ENCODE measurements around the gene MEG3. TPM values are rescaled to one million over a fixed set of nuclear protein-coding genes. Genes with fewer than 3 reads are reported as not detected.

The MEG3 gene
- total RNA-seq, 2 experiments from 2014 or later = not detected

GRCh38 chr14:100783630-100784370 is 42.1 kb upstream of the MEG3 start:
- H3K4me3 Mint-ChIP-seq = no peak overlapping the region
- no peaks in the 10 kb centered on the region for H3K9me3 Mint-ChIP-seq (ENCODE audit: insufficient read depth)
- ChIA-PET CTCF (no interaction called here), POLR2A (no interaction called here)
- H3K27me3 Mint-ChIP-seq (ENCODE audit: low read depth) = no peaks in the 10 kb centered on the region
- no peaks in the 10 kb centered on the region for H3K4me1 Mint-ChIP-seq (ENCODE audit: low read depth)
- H3K36me3 Mint-ChIP-seq (ENCODE audit: low read depth) = no peaks in the 10 kb centered on the region
- DNase-seq = no peak
- ATAC-seq = no peak
- no peak overlapping the region for H3K27ac Mint-ChIP-seq

GRCh38 chr14:100784523-100785337 is 41.2 kb upstream of the MEG3 start:
- no peaks in the 10 kb centered on the region for H3K4me1 Mint-ChIP-seq (ENCODE audit: low read depth)
- ChIA-PET CTCF (no interaction called here), POLR2A (no interaction called here)
- no peak for ATAC-seq
- H3K27me3 Mint-ChIP-seq (ENCODE audit: low read depth) = no peaks in the 10 kb centered on the region
- H3K36me3 Mint-ChIP-seq (ENCODE audit: low read depth) = no peaks in the 10 kb centered on the region
- no peak overlapping the region for H3K27ac Mint-ChIP-seq
- H3K9me3 Mint-ChIP-seq (ENCODE audit: insufficient read depth) = no peaks in the 10 kb centered on the region
- no peak for DNase-seq
- no peak overlapping the region for H3K4me3 Mint-ChIP-seq

GRCh38 chr14:100785338-100785615 is 40.6 kb upstream of the MEG3 start:
- CTCF ChIA-PET = no interaction called here
- ATAC-seq (no peak), DNase-seq (no peak)
- POLR2A ChIA-PET = no interaction called here
- Mint-ChIP-seq H3K27me3 (ENCODE audit: low read depth) (no peaks in the 10 kb centered on the region), H3K36me3 (ENCODE audit: low read depth) (no peaks in the 10 kb centered on the region), H3K4me1 (ENCODE audit: low read depth) (no peaks in the 10 kb centered on the region), H3K4me3 (no peak overlapping the region), H3K9me3 (ENCODE audit: insufficient read depth) (no peaks in the 10 kb centered on the region), H3K27ac (no peak overlapping the region)

- H3K4me1 Mint-ChIP-seq (ENCODE audit: low read depth) = no peaks in the 10 kb centered on the region
- ATAC-seq (no peak), DNase-seq (no peak)
- CTCF ChIA-PET = no interaction called here
- no peak overlapping the region for H3K27ac Mint-ChIP-seq
- H3K36me3 Mint-ChIP-seq (ENCODE audit: low read depth) = no peaks in the 10 kb centered on the region
- H3K27me3 Mint-ChIP-seq (ENCODE audit: low read depth) = no peaks in the 10 kb centered on the region
- H3K9me3 Mint-ChIP-seq (ENCODE audit: insufficient read depth) = no peaks in the 10 kb centered on the region
- H3K4me3 Mint-ChIP-seq = no peak overlapping the region
- POLR2A ChIA-PET = no interaction called here
Observed at GRCh38 chr14:100785626-100786025, 40.3 kb upstream of the MEG3 start.

- POLR2A ChIA-PET = no interaction called here
- DNase-seq (no peak), ATAC-seq (no peak)
- CTCF ChIA-PET = no interaction called here
- Mint-ChIP-seq H3K4me3 (no peak overlapping the region), H3K27ac (no peak overlapping the region), H3K9me3 (ENCODE audit: insufficient read depth) (no peaks in the 10 kb centered on the region), H3K27me3 (ENCODE audit: low read depth) (no peaks in the 10 kb centered on the region), H3K4me1 (ENCODE audit: low read depth) (no peaks in the 10 kb centered on the region), H3K36me3 (ENCODE audit: low read depth) (no peaks in the 10 kb centered on the region)
Observed at GRCh38 chr14:100786131-100786530, 39.8 kb upstream of the MEG3 start.

GRCh38 chr14:100786576-100787219 is 39.2 kb upstream of the MEG3 start:
- no peaks in the 10 kb centered on the region for H3K4me1 Mint-ChIP-seq (ENCODE audit: low read depth)
- no peak overlapping the region for H3K4me3 Mint-ChIP-seq
- DNase-seq (no peak), ATAC-seq (no peak)
- no peaks in the 10 kb centered on the region for H3K36me3 Mint-ChIP-seq (ENCODE audit: low read depth)
- H3K27me3 Mint-ChIP-seq (ENCODE audit: low read depth) = no peaks in the 10 kb centered on the region
- H3K9me3 Mint-ChIP-seq (ENCODE audit: insufficient read depth) = no peaks in the 10 kb centered on the region
- ChIA-PET POLR2A (no interaction called here), CTCF (no interaction called here)
- no peak overlapping the region for H3K27ac Mint-ChIP-seq

GRCh38 chr14:100787659-100788058 is 38.3 kb upstream of the MEG3 start:
- no peak overlapping the region for H3K4me3 Mint-ChIP-seq
- H3K4me1 Mint-ChIP-seq (ENCODE audit: low read depth) = no peaks in the 10 kb centered on the region
- H3K27ac Mint-ChIP-seq = no peak overlapping the region
- no peaks in the 10 kb centered on the region for H3K27me3 Mint-ChIP-seq (ENCODE audit: low read depth)
- H3K9me3 Mint-ChIP-seq (ENCODE audit: insufficient read depth) = no peaks in the 10 kb centered on the region
- DNase-seq = no peak
- ATAC-seq = no peak
- CTCF ChIA-PET = no interaction called here
- H3K36me3 Mint-ChIP-seq (ENCODE audit: low read depth) = no peaks in the 10 kb centered on the region
- POLR2A ChIA-PET = interaction anchor here (0.7 kb wide), 1 partner anchor 64 kb away, joined by 3 read pairs; no protein-coding TSS in a partner anchor

- Mint-ChIP-seq H3K27ac (no peak overlapping the region), H3K4me3 (no peak overlapping the region), H3K27me3 (ENCODE audit: low read depth) (no peaks in the 10 kb centered on the region), H3K4me1 (ENCODE audit: low read depth) (no peaks in the 10 kb centered on the region), H3K36me3 (ENCODE audit: low read depth) (no peaks in the 10 kb centered on the region), H3K9me3 (ENCODE audit: insufficient read depth) (no peaks in the 10 kb centered on the region)
- ATAC-seq (no peak), DNase-seq (no peak)
- CTCF ChIA-PET = no interaction called here
- POLR2A ChIA-PET = no interaction called here
Observed at GRCh38 chr14:100788517-100788916, 37.4 kb upstream of the MEG3 start.

- no peaks in the 10 kb centered on the region for H3K9me3 Mint-ChIP-seq (ENCODE audit: insufficient read depth)
- POLR2A ChIA-PET = no interaction called here
Observed at GRCh38 chr14:100788942-100789341, 37.0 kb upstream of the MEG3 start.

GRCh38 chr14:100789460-100790417 is 36.2 kb upstream of the MEG3 start:
- Mint-ChIP-seq H3K9me3 (ENCODE audit: insufficient read depth) (no peaks in the 10 kb centered on the region), H3K27me3 (ENCODE audit: low read depth) (peaks cover under 1% of the 10 kb centered on the region), H3K4me1 (ENCODE audit: low read depth) (no peaks in the 10 kb centered on the region), H3K4me3 (no peak overlapping the region), H3K36me3 (ENCODE audit: low read depth) (no peaks in the 10 kb centered on the region), H3K27ac (no peak overlapping the region)
- ChIA-PET POLR2A (no interaction called here), CTCF (no interaction called here)
- no peak for ATAC-seq
- DNase-seq = no peak

More at GRCh38 chr14:100788942-100789341, 37.0 kb upstream of the MEG3 start:
- Mint-ChIP-seq H3K27ac (no peak overlapping the region), H3K4me1 (ENCODE audit: low read depth) (no peaks in the 10 kb centered on the region), H3K27me3 (ENCODE audit: low read depth) (no peaks in the 10 kb centered on the region), H3K4me3 (no peak overlapping the region), H3K36me3 (ENCODE audit: low read depth) (no peaks in the 10 kb centered on the region)
- ATAC-seq = no peak
- CTCF ChIA-PET = no interaction called here
- no peak for DNase-seq

GRCh38 chr14:100790502-100791347 is 35.2 kb upstream of the MEG3 start:
- DNase-seq (no peak), ATAC-seq (no peak)
- Mint-ChIP-seq H3K4me3 (no peak overlapping the region), H3K27ac (no peak overlapping the region), H3K27me3 (ENCODE audit: low read depth) (peaks cover 3% of the 10 kb centered on the region), H3K4me1 (ENCODE audit: low read depth) (no peaks in the 10 kb centered on the region), H3K9me3 (ENCODE audit: insufficient read depth) (no peaks in the 10 kb centered on the region), H3K36me3 (ENCODE audit: low read depth) (no peaks in the 10 kb centered on the region)
- POLR2A ChIA-PET = no interaction called here
- CTCF ChIA-PET = no interaction called here

Data from activated CD8-positive, alpha-beta T cell treated with anti-CD3 and anti-CD28 coated beads, Interleukin-2, amount 10 ng/mL, durations not matched to agents 7 days and 5 days (primary cell).